Measurements from ENCODE around the gene NCS1.

Gene NCS1

DNA sequence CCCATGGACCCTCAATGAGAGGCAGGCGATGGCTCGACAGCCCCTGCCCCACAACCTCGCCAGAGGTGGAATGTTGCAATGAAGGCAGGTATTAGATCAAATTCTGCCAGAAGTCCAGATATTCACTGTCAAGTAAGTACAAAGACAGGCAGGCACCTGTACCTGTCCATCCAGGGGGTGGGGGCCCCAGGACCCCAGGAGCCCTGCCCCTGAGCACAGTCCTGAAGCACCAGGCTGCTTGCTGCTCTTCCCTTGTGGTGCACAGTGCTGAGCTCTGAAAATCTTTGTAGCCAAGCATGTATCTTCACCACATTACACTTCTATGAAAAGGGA is 67.1 kb downstream of the NCS1 start:
- no peak for DNase-seq (ENCODE audit: low read depth)
- TF ChIP-seq CTCF (IDR thresholded peaks at IDR 0.05; ENCODE audit: low read length, missing control alignments), result no peak
- H3K4me3 ChIP-seq (replicated peaks; ENCODE audit: low read depth, low read length), result no peak overlapping the region

DNA sequence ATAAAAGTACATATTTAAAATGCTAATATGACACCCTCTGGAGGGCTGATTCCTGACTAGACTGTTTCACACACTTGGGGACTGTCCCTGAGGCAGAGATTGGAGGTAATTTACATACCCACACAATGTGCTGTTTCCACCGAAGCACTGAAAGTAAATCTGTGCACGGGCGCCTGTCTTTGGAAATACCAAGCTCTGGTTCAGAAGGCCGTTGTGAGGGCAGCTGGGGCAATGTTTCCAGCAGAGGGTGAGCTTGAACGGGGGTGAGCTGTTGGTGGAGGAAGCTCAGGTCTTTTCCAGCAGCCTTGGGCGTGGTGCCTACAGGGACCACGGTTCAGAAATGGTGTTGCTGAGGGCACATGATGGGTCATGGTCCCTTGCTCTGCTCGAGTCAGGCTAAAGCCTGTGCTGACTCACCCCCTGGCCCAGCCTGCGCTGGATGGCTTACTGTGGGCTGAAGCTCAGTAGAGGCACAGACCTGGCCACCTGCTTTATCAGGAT is 67.6 kb downstream of the NCS1 start:
- H3K4me3 ChIP-seq (replicated peaks; ENCODE audit: low read depth, low read length), result no peak overlapping the region
- no peak for TF ChIP-seq CTCF (IDR thresholded peaks at IDR 0.05; ENCODE audit: low read length, missing control alignments)
- DNase-seq (ENCODE audit: low read depth), result no peak

DNA sequence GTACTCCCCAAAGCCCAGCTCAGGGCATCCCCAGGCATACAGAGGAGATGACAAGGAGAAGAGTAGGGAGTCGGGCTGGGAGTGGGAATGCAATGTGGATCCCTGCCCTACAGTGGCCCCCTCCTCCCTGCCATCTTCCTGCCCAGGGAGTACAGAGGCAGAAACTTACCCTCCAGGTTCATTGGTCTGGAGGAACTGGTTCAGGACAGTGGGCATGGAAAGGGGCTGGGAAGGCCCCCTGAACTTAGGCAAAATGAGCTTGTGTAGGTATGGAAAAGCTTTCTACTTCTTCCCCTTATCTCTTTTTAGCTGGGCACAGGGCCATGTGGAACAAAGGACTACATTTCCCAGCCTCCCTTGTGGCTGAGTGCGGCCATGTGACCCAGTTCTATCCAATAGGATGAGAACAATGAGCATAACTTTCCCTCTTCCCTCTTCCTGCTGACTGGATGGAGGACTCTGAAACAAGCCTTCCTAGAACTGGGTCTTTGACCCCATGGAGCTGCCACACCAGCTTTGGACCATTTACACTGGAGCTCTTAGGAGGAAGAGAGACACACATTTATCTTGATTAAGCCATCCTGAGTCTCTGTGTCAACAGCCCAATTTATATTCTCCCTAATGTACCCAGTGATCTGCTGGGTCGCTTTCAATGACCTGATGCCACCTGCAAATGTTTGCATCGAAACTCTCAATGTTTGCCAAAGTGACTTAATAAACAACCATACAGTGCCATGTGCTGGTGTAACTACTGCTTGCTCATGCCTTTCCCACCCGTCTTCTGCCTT is 68.4 kb downstream of the NCS1 start:
- H3K4me3 ChIP-seq (replicated peaks; ENCODE audit: low read depth, low read length), result no peak overlapping the region
- TF ChIP-seq CTCF (IDR thresholded peaks at IDR 0.05; ENCODE audit: low read length, missing control alignments), result no peak
- peak; percentile 77 for DNase-seq (ENCODE audit: low read depth)

GRCh38 chr9:130241198-130241535 is 69.0 kb downstream of the NCS1 start:
- H3K4me3 ChIP-seq (replicated peaks; ENCODE audit: low read depth, low read length), result no peak overlapping the region
- no peak for TF ChIP-seq CTCF (IDR thresholded peaks at IDR 0.05; ENCODE audit: low read length, missing control alignments)
- DNase-seq (ENCODE audit: low read depth), result no peak

DNA sequence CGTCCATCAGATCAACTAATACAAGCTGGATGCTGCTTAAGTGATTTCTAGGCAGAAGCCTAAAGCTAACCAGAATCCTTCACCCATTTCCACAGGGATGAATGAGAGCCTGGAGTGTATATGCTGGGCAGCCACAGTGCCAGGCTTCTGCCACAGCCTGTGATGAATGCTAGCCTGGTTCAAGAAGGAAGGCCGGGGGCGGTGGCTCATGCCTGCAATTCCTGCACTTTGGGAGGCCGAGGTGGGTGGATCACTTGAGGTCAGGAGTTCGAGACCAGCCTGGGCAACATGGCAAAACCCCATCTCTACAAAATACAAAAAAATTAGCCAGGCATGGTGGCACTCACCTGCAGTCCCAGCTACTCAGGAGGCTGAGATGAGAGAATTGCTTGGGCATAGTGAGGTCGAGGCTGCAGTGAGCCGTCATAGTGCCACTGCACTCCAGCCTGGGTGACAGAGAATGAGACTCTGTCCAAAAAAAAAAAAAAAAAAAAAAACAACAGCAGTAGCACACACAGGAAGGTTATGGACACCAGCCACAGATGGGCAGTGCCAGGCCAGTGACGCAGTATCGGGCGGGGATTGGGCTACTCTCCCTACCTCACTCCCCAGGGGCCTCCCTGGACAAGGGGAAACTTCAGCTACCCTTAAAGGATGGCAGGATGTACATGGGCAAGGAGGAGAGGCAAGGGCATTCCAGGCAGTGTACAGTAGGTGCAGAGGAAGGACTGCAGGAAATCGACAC is 70.2 kb downstream of the NCS1 start:
- DNase-seq (ENCODE audit: low read depth), result no peak
- no peak overlapping the region for H3K4me3 ChIP-seq (replicated peaks; ENCODE audit: low read depth, low read length)
- TF ChIP-seq CTCF (IDR thresholded peaks at IDR 0.05; ENCODE audit: low read length, missing control alignments), result no peak

GRCh38 chr9:130243015-130243881 is 71.0 kb downstream of the NCS1 start:
- no peak overlapping the region for H3K4me3 ChIP-seq (replicated peaks; ENCODE audit: low read depth, low read length)
- TF ChIP-seq CTCF (IDR thresholded peaks at IDR 0.05; ENCODE audit: low read length, missing control alignments), result peak; percentile 77
- peak; percentile 39 for DNase-seq (ENCODE audit: low read depth)
